ENCODE results near the gene GPR26.

DNA sequence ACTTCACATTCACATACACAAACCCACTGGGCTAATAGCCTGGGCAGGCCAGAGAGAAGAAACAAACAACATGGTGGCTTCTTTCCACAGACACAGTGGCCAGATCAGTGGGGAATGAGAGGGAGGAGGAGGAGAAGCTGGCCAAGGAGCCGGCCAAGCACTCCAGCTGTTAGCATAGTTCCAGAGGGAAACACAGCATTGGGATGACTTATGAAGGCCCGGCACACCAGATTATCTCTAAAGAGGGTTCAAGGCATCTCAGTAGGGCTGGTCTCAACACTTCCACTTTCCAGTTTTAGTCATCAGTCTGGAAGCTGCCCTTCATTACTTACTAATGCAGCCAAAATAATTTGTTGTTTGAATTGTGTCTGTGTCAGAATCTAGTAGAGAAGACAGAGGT lies 42.1 kb upstream of the GPR26 start:
- TF ChIP-seq EZH2 (IDR thresholded peaks at IDR 0.05) = no peak
- no peak for TF ChIP-seq POLR2AphosphoS5 (IDR thresholded peaks at IDR 0.05; ENCODE audit: borderline replicate concordance, low read depth, low read length)
